Right lobe of liver (tissue), 6 donors: Measurements from ENCODE around the gene DGKK. TPM values are rescaled to one million over a fixed set of nuclear protein-coding genes. Genes with fewer than 3 reads are reported as not detected.

Experiments used
- ATAC-seq, 4 donors: fragments of 200-7000 bp; cut with Tn5 transposase; one replicate each; pipeline ENCODE4 v1.9.1; 2020; ENCODE audit warnings: mild to moderate bottlenecking in 4 of 4, moderate library complexity in 4 of 4
- DNase-seq, 3 donors: peaks; one replicate each; pipeline ENCODE4 v3.0.0-alpha.2; 2020
- H3K27ac ChIP-seq, 3 donors: fragments of 200-600 bp; one replicate each; pipeline ENCODE4 v1.8.0; 2022
- H3K27me3 ChIP-seq, 2 donors: fragments of 200-600 bp; one replicate each; pipeline ENCODE4 v1.8.0; 2022
- H3K36me3 ChIP-seq, 4 donors: fragments of 200-600 bp; sonication (generic) in 1 of 4; one replicate each; pipeline versions ENCODE4 v1.5.1 to v1.8.0; 2017 to 2022; ENCODE audit warnings: control low read depth in 1 of 4
- H3K4me1 ChIP-seq, 4 donors: fragments of 200-600 bp; sonication (generic) in 1 of 4; one replicate each; pipeline versions ENCODE4 v1.5.1 to v1.8.0; 2017 to 2022; ENCODE audit warnings: control low read depth in 1 of 4
- H3K4me3 ChIP-seq, 3 donors: fragments of 200-600 bp; one replicate each; pipeline ENCODE4 v1.8.0; 2022
- H3K9me3 ChIP-seq, 4 donors: fragments of 200-600 bp; sonication (generic) in 1 of 4; one replicate each; pipeline versions ENCODE4 v1.5.1 to v1.8.0; 2017 to 2022; ENCODE audit warnings: control low read depth in 1 of 4
- POLR2A ChIP-seq: fragments of 450-650 bp; IDR thresholded peaks from one replicate; pipeline ENCODE4 v1.6.1; 2017; ENCODE audit warnings: antibody characterized with exemption, mild to moderate bottlenecking
- WGBS: methylation state at CpG from one replicate; pipeline ENCODE4 v1.1.6; 2018; ENCODE audit warnings: low coverage, low lambda C conversion rate; ENCODE audit not compliant: insufficient coverage; ENCODE audit errors: missing lambda C conversion rate; 5-methylcytosine and 5-hydroxymethylcytosine counted together
- intact Hi-C, 2 donors: fragments of 100-400 bp; cut with DNase I; formaldehyde crosslinking; loops; one replicate each; pipeline versions ENCODE4 v1.11.2 to v1.14.1; 2022
- total RNA-seq, 6 experiments: library from RNA; depleted of rRNA in 2 of 6; stranded (reverse); fragments of >200 nt in 2 of 6; fragmentation: NEBNext Ultra II Directional in 3 of 6; extraction: Animal tissue kit (Norgen Biotek cat#: 25700) in 3 of 6; gene quantifications; one replicate each; pipeline versions ENCODE4 v1.1.0 to v1.2.4, GENCODE V29; 2016 to 2023
- TF ChIP-seq, protein P1 (sequence below), 4 donors: fragments of 200-600 bp in 3 of 4; fragments of 450-650 bp in 1 of 4; IDR thresholded peaks; one replicate each; pipeline versions ENCODE4 v1.5.1 to v1.8.0; 2016 to 2022; ENCODE audit warnings: antibody characterized with exemption in 4 of 4, mild to moderate bottlenecking in 2 of 4
- donor health status: DM: no; HTN: yes; CAD: no.
- donor health status: DM: no; HTN: no; CAD: no.
- donor health status: DM: no; HTN: no; CAD: no.
- donor health status: DM: no; HTN: yes; CAD: no.
- donor health status: DM: no; HTN: yes; CAD: no.

Gene DGKK
- total RNA-seq, 6 experiments from 2014 or later = 0.02 TPM; not detected in 5

DNA sequence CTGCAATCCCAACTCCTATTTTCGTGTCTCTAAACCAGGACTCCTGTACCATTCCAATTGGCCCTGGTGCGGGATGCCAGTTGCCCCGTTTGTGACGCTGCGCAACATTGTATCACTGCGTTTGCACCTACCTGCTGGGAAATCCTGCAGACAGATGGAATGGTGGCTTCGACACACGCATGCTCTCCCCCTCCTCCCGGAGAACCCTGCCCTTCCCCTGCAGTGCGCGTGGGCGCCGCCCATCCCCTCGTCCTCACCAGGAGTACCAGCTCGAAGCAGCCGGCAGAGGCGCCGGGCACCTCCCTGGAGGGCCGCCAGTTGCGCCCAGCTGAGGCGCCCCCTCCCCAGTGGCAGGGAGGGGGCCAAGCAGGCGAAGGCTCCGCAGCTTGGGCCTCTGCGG is 1.4 kb downstream of the DGKK start:
- intact Hi-C loops = no loop called here
- H3K27me3 ChIP-seq = peaks cover 0 to 35% of the 10 kb centered on the region in 2 donors
- TF ChIP-seq POLR2A = no peak
- TF ChIP-seq, protein P1, sequence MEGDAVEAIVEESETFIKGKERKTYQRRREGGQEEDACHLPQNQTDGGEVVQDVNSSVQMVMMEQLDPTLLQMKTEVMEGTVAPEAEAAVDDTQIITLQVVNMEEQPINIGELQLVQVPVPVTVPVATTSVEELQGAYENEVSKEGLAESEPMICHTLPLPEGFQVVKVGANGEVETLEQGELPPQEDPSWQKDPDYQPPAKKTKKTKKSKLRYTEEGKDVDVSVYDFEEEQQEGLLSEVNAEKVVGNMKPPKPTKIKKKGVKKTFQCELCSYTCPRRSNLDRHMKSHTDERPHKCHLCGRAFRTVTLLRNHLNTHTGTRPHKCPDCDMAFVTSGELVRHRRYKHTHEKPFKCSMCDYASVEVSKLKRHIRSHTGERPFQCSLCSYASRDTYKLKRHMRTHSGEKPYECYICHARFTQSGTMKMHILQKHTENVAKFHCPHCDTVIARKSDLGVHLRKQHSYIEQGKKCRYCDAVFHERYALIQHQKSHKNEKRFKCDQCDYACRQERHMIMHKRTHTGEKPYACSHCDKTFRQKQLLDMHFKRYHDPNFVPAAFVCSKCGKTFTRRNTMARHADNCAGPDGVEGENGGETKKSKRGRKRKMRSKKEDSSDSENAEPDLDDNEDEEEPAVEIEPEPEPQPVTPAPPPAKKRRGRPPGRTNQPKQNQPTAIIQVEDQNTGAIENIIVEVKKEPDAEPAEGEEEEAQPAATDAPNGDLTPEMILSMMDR (IDR thresholded peaks at IDR 0.05) = no peak
- 31% methylated on average over 9 of the region's 24 CpGs for WGBS
- H3K4me1 ChIP-seq = no peaks in the 10 kb centered on the region
- ATAC-seq (no peak), DNase-seq (no peak)
- H3K36me3 ChIP-seq = no peaks in the 10 kb centered on the region
- H3K4me3 ChIP-seq = no peak overlapping the region
- H3K9me3 ChIP-seq = no peaks in the 10 kb centered on the region
- no peak overlapping the region for H3K27ac ChIP-seq

DNA sequence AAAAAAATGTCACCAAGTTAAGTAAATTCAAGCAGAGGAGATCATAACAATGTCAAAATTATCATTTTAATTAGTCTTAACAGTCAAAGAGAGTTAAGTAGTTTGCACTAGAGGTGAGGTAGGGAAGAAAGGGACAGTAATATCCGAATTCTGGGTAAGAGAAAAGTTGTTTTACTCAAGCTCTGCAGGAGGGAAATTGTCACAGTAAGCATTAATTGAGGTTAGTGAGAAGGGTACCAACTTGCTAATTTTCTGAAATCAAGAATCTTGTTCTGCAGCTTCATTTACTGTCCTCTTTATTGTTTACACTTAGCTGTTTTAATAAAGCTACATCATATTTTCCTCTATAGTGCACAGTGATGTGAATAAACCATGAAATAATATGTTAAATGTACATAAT is 11.0 kb downstream of the DGKK start:
- peaks cover 2 to 3% of the 10 kb centered on the region in 2 donors for H3K27me3 ChIP-seq
- WGBS = 0% methylated on average over 1 of the region's 1 CpG
- intact Hi-C loops = no loop called here
- no peak for ATAC-seq
- H3K4me3 ChIP-seq = no peak overlapping the region
- H3K4me1 ChIP-seq = no peaks in the 10 kb centered on the region
- DNase-seq = no peak
- no peaks in the 10 kb centered on the region for H3K36me3 ChIP-seq
- H3K27ac ChIP-seq = no peak overlapping the region
- H3K9me3 ChIP-seq = no peaks in the 10 kb centered on the region
- no peak for TF ChIP-seq POLR2A
- TF ChIP-seq, protein P1 (IDR thresholded peaks at IDR 0.05) = no peak

DNA sequence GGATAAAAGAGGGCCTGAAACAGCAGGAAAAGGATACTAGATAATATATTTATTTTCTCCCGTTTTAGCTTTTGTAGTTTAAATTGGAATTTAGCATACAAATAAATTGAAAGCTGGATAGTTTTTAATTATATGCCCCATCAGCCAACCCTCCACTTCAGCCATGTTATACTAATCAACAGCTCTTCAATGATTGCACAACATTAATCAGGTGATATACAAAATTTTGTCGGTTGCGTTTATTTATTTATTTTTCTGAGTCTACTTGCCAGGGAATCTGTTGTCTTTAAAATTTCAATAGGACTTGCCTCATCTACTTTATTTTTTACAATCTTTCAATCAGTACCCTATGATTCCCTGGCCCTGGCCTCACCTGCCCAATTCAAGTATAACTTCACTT is 12.1 kb downstream of the DGKK start:
- TF ChIP-seq, protein P1 (IDR thresholded peaks at IDR 0.05) = no peak
- no peak for TF ChIP-seq POLR2A
- 52% methylated on average over 3 of the region's 3 CpGs for WGBS
- peaks cover 0 to 3% of the 10 kb centered on the region in 2 donors for H3K27me3 ChIP-seq
- H3K4me1 ChIP-seq = no peaks in the 10 kb centered on the region
- H3K36me3 ChIP-seq = no peaks in the 10 kb centered on the region
- no peak overlapping the region for H3K27ac ChIP-seq
- no peaks in the 10 kb centered on the region for H3K9me3 ChIP-seq
- H3K4me3 ChIP-seq = no peak overlapping the region
- no peak for DNase-seq
- ATAC-seq = no peak
- intact Hi-C loops = no loop called here

DNA sequence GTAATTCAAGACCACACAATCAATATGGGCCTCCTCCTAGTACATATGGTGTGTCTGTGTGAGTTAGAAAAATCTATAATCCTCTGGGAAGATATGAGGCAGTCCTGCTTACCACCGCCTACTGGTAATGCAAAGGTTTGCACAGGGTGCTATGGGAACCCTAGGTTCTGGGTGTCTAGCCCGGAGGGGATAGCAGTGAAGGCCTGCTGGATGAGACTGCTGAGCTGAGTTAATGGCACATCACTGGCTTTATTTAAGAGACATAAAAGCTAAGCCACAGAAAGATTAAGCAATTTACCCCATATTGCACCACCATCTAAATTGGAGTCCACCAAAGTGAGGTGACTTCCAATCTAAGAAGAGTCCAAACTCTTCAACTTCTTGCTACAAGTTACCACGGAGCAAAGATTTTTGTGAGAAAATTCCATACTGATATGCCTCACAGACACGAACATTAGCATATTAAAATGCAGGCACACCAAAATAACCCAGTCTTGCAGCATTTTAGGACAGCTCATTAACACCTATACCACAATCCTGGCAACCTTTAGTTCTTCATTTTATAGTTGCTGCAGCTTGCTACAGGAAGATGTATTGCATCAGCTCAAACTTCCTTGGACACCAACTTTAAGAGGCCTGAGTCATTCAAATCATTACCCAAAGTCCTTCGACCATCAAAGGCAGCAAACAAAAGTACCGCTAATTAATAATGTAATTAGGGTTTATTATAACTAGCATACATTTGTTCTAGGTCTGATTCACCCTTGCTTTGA is 13.7 kb downstream of the DGKK start:
- H3K4me1 ChIP-seq = no peaks in the 10 kb centered on the region
- DNase-seq (no peak), ATAC-seq (no peak)
- H3K27me3 ChIP-seq = peaks cover 3 to 4% of the 10 kb centered on the region in 2 donors
- WGBS = 45% methylated on average over 5 of the region's 6 CpGs
- H3K4me3 ChIP-seq = no peak overlapping the region
- intact Hi-C loops = no loop called here
- TF ChIP-seq POLR2A = no peak
- TF ChIP-seq, protein P1 (IDR thresholded peaks at IDR 0.05) = no peak
- no peaks in the 10 kb centered on the region for H3K36me3 ChIP-seq
- no peak overlapping the region for H3K27ac ChIP-seq
- H3K9me3 ChIP-seq = no peaks in the 10 kb centered on the region
